Nephron (organoid): ENCODE results near the gene SLC29A4.
"Not testable (repeated sequence)": the region's sequence is repeated elsewhere in the genome, so short reads cannot be mapped to it uniquely, and the experiment has no call there.

Experiments used
- H3K27ac Mint-ChIP-seq, 3 experiments: 2 replicates each; pipeline ENCODE4 v1.8.0; 2020; ENCODE audit warnings: mixed read lengths in 3 of 3, mild to moderate bottlenecking in 2 of 3, moderate library complexity in 1 of 3
- H3K27me3 Mint-ChIP-seq: 2 replicates; pipeline ENCODE4 v1.8.0; 2021; ENCODE audit warnings: low read depth, mild to moderate bottlenecking, moderate library complexity, mixed read lengths
- H3K36me3 Mint-ChIP-seq: 2 replicates; pipeline ENCODE4 v1.8.0; 2020; ENCODE audit warnings: low read depth, mixed read lengths
- H3K4me1 Mint-ChIP-seq: 2 replicates; pipeline ENCODE4 v1.8.0; 2020; ENCODE audit warnings: mixed read lengths
- H3K4me3 Mint-ChIP-seq, 3 experiments: 2 replicates each; pipeline ENCODE4 v1.8.0; 2020; ENCODE audit warnings: mild to moderate bottlenecking in 3 of 3, mixed read lengths in 3 of 3, moderate library complexity in 2 of 3
- H3K9me3 Mint-ChIP-seq: 2 replicates; pipeline ENCODE4 v1.8.0; 2020; ENCODE audit warnings: mixed read lengths
- TF ChIP-seq, protein P1 (sequence below), 3 experiments: fragments of 200-600 bp; sonication (generic); IDR thresholded peaks; one replicate each; pipeline ENCODE4 v1.5.0; 2021; ENCODE audit warnings: antibody characterized with exemption in 3 of 3; ENCODE audit not compliant: unreplicated experiment in 3 of 3

SLC29A4 gene

DNA sequence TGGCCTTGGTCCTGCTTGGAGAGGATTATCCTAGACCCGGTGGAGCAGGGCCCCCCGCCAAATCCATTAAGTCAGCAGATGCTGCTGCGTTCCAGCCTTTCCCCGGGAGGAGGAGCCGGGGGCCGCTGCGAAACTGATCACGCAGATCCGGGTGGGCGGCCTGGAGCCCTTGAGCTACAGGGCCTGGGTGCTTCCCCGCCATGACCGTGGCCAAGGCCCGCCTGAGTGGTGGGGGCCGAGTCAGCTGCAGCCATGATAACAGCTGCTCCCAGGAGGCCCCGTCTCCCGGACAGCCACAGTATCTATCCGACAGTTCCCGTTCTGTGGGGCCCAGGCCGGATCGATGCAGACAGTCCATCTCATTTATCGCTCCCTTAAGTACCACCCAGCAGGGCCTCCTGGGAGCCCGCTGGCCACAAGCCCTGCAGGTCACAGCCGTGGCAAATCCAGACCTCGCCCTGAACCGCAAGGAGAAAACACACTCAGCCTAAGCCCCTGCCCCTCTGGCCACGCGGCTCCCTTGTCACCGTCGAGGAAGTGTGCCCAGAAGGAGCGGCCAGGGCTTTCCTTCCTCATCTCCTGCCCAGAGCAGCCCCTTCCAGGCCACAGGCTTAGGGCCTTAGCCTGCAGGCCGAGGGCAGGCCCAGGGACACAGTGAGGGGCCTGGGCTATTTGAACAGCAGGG is 34.4 kb upstream of the SLC29A4 start:
- peak overlapping the region in 1 of 3 experiments; percentile 10 for H3K4me3 Mint-ChIP-seq
- no peaks in the 10 kb centered on the region for H3K36me3 Mint-ChIP-seq
- TF ChIP-seq, protein P1, sequence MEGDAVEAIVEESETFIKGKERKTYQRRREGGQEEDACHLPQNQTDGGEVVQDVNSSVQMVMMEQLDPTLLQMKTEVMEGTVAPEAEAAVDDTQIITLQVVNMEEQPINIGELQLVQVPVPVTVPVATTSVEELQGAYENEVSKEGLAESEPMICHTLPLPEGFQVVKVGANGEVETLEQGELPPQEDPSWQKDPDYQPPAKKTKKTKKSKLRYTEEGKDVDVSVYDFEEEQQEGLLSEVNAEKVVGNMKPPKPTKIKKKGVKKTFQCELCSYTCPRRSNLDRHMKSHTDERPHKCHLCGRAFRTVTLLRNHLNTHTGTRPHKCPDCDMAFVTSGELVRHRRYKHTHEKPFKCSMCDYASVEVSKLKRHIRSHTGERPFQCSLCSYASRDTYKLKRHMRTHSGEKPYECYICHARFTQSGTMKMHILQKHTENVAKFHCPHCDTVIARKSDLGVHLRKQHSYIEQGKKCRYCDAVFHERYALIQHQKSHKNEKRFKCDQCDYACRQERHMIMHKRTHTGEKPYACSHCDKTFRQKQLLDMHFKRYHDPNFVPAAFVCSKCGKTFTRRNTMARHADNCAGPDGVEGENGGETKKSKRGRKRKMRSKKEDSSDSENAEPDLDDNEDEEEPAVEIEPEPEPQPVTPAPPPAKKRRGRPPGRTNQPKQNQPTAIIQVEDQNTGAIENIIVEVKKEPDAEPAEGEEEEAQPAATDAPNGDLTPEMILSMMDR (IDR thresholded peaks at IDR 0.05; ENCODE audit: unreplicated experiment in 3 of 3) = no peak
- no peaks in the 10 kb centered on the region for H3K9me3 Mint-ChIP-seq
- H3K27ac Mint-ChIP-seq = peak overlapping the region; percentile 61 to 91 (median 90)
- peaks cover 14% of the 10 kb centered on the region for H3K27me3 Mint-ChIP-seq
- peaks cover 17% of the 10 kb centered on the region for H3K4me1 Mint-ChIP-seq

DNA sequence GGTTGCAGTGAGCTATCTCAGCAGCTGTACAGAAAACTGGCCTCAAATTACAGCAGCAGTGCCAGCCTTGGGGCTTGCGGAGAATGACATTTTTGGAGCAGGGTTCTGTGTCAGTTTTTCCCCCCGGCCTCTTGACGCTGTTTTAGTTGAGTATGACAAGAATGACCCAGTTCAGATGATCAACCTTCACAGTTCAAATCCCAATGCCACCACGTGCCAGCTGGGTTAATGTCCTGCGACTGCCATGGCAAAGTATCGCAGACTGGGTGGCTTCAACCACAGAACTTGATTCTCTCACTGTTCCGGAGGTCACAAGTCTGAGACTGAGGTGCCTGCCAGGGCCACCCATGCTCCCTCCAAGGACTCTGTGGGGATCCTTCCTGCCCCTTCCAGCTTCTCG is 32.0 kb upstream of the SLC29A4 start:
- not testable (repeated sequence) for H3K9me3 Mint-ChIP-seq, H3K4me3 Mint-ChIP-seq, H3K27ac Mint-ChIP-seq, H3K36me3 Mint-ChIP-seq
- Mint-ChIP-seq H3K4me1 (peaks cover 22% of the 10 kb centered on the region), H3K27me3 (peaks cover 25% of the 10 kb centered on the region)

DNA sequence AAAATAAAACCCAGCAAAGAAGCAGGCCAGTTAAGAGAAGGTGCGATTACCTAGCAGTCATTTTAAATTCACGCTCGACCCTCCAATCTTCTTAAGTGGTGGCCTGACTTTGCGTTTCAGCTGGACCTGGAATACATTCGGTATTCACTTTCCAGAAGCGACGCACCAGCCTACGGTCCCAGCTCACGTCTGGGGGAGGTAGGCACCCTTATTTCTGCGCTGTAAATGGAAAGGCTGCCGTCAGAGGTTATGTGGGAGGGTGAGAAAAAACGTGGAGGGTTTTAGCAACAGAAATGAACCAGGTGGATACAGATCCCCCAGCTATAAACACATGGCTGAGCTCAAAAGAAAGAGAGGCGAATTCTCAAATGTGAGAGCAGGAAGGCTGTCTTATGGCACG is 29.2 kb upstream of the SLC29A4 start:
- Mint-ChIP-seq H3K27me3 (peaks cover 38% of the 10 kb centered on the region), H3K4me1 (peaks cover 15% of the 10 kb centered on the region), H3K4me3 (peak overlapping the region in 1 of 3 experiments; percentile 7), H3K27ac (peak overlapping the region; percentile 8 to 58 (median 42))
- H3K36me3 Mint-ChIP-seq, H3K9me3 Mint-ChIP-seq: not testable (repeated sequence)

DNA sequence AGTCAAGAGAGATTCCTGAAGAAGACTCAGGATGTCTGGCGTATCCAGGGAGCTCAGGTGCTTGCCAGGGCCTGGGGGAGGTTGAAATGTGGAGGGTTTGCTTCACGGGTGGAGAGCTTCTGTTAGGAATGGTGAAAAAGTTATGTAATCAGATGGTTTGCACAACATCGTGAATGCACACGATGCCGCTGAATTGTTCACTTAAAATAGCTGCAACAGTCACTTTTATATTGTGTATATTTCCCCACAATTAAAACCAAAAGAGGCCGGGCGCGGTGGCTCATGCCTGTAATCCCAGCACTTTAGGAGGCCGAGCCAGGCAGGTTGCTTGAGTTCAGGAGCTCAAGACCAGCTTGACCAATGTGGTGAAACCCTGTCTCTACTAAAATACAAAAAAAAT is 28.4 kb upstream of the SLC29A4 start:
- not testable (repeated sequence) for H3K36me3 Mint-ChIP-seq, H3K9me3 Mint-ChIP-seq, H3K27ac Mint-ChIP-seq, H3K4me3 Mint-ChIP-seq
- peaks cover 10% of the 10 kb centered on the region for H3K4me1 Mint-ChIP-seq
- H3K27me3 Mint-ChIP-seq = peaks cover 33% of the 10 kb centered on the region

DNA sequence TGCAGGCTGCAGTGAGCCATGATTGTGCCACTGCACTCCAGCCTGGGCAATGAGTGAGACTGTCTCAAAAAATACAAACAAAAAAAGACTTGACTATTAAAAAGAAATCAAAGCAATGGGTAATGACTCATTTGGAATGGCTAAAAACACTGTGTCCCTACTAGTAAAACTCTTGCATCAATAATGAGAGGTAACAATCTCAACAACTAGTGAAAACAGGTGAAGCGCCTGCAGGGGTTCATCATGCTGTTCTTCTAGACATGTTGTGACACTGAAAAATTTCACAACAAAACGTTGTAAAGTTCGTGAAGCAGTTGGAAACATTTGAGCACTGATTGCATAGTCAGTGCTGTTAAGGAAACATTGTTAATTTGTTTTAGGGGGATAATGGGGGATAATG is 26.9 kb upstream of the SLC29A4 start:
- Mint-ChIP-seq H3K27me3 (peaks cover 33% of the 10 kb centered on the region), H3K9me3 (no peaks in the 10 kb centered on the region), H3K36me3 (no peaks in the 10 kb centered on the region), H3K4me3 (no peak overlapping the region), H3K27ac (no peak overlapping the region), H3K4me1 (peaks cover 10% of the 10 kb centered on the region)
- TF ChIP-seq, protein P1 (IDR thresholded peaks at IDR 0.05; ENCODE audit: unreplicated experiment in 3 of 3) = no peak

DNA sequence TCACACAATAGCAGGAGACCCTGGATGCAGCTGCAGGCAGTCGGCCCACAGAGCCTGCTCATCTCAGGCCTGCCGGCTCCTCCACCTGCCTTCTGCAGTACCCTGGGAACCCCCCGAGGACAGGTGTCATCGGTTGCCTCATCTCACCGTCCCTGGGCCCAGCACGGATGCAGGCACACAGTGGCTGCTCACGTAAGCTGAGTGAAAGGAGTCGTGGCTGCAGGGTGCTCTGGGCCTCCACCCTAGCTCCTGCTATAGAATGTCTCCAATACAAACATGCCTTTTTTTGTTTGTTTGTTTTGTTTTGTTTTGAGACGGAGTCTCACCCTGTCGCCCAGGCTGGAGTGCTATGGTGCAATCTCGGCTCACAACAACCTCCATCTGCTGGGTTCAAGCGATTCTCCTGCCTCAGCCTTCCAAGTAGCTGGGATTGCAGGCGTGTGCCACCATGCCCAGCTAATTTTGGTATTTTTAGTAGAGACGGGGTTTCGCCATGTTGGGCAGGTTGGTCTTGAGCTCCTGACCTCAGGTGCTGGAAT is 22.1 kb upstream of the SLC29A4 start:
- H3K27ac Mint-ChIP-seq, H3K9me3 Mint-ChIP-seq, H3K4me1 Mint-ChIP-seq, H3K4me3 Mint-ChIP-seq, H3K36me3 Mint-ChIP-seq: not testable (repeated sequence)
- H3K27me3 Mint-ChIP-seq = peaks cover 23% of the 10 kb centered on the region

DNA sequence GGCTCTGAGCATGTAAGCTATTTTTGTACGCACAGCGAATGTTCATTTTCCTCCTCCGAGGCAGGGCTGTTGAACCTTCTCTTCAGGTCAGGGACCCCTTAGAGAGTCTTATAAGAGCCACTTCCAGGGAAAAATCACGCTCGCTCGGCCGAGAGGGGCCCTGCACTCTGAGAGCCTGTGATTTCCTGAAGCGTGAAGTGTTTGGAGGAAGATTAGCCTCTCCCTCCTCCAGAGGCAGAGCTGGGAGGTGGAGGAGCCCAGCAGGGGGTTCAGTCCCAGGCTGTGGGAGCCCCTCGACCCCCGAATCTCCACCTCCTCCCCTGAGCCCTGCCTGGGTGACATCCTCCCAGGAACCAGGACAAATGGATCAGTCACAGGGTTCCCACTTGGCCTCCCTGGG is 19.7 kb upstream of the SLC29A4 start:
- H3K27ac Mint-ChIP-seq = peak overlapping the region in 2 of 3 experiments; percentile 69 to 92
- not testable (repeated sequence) for H3K27me3 Mint-ChIP-seq, H3K4me3 Mint-ChIP-seq, H3K36me3 Mint-ChIP-seq, H3K4me1 Mint-ChIP-seq, H3K9me3 Mint-ChIP-seq

DNA sequence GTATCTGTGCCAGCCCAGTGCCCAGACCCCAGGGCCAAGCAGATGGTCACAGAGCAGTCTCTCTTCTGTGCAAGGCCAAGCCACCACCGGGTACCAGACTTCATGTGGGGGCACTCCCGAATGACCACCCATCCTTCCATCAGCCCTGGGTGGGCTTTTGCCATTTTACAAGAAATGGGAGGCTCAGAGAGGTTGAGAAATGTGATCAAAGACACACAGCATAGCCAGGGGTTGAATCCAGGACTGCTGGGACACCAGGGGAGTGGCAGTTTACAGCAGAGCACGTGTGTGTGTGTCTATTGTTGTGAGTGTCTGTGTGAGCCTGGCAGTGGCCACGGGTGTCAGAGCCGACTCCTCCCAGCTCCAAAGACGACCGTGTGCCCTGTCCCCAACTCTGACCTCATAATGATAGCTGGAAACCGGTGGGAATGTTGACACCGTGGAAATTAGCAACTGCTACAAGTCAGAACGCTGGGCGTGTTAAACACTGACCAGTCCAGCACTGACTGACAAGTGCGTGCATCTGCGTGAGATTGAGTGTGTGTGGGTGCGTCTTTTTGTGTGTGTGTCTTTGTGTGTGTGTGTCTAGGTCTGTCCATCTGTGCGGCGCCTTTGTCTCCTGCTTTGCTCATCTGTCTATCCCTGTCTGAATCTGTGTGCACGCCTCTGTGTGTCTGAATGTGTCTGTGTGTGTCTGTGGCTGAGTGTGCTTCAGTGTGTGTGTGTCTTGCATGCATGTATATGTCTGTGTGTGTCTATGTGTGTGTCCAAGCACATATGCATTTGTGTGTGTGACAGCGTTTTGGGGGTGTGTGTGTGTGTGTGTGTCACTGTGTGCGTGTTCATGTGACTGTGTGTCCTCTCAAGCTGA is 17.2 kb upstream of the SLC29A4 start:
- no peak overlapping the region for H3K4me3 Mint-ChIP-seq
- H3K4me1 Mint-ChIP-seq = no peaks in the 10 kb centered on the region
- H3K27me3 Mint-ChIP-seq = peaks cover 13% of the 10 kb centered on the region
- no peaks in the 10 kb centered on the region for H3K9me3 Mint-ChIP-seq
- TF ChIP-seq, protein P1 (IDR thresholded peaks at IDR 0.05; ENCODE audit: unreplicated experiment in 3 of 3) = no peak
- peak overlapping the region; percentile 0 to 37 (median 11) for H3K27ac Mint-ChIP-seq
- no peaks in the 10 kb centered on the region for H3K36me3 Mint-ChIP-seq
